ENCODE results near the gene EMC1. TPM values are rescaled to one million over a fixed set of nuclear protein-coding genes. Genes with fewer than 3 reads are reported as not detected.
"Not testable (repeated sequence)": the region's sequence is repeated elsewhere in the genome, so short reads cannot be mapped to it uniquely, and the experiment has no call there.

The EMC1 gene
- total RNA-seq, 4 donors from 2014 or later = 16.2 to 43.1 (median 36.1) TPM

GRCh38 chr1:19189270-19189669, 62.1 kb downstream of the EMC1 start:
- Histone ChIP-seq H3K36me3 (peaks cover 78 to 100% (median 92%) of the 10 kb centered on the region in 4 donors), H3K27me3 (no peaks in the 10 kb centered on the region), H3K4me3 (no peak overlapping the region), H3K4me1 (peaks cover 0 to 17% (median 13%) of the 10 kb centered on the region in 4 donors), H3K27ac (replicated peaks in 1 of 4) (peak overlapping the region in 1 of 4 donors; percentile 8), H3K9me3 (no peaks in the 10 kb centered on the region)
- 57% methylated on average over 3 of the region's 3 CpGs for WGBS
- no peak for TF ChIP-seq EP300 (IDR thresholded peaks at IDR 0.05)
- no peak for TF ChIP-seq POLR2A (IDR thresholded peaks at IDR 0.05; ENCODE audit: low read depth)
- no peak for TF ChIP-seq CTCF (IDR thresholded peaks at IDR 0.05)
- TF ChIP-seq POLR2AphosphoS5 (IDR thresholded peaks at IDR 0.05) = no peak
- no peak for DNase-seq (ENCODE audit: extremely low spot score)
- intact Hi-C loops (cut with DNase I) = no loop called here

GRCh38 chr1:19187852-19188251, 63.5 kb downstream of the EMC1 start:
- intact Hi-C loops (cut with DNase I) = no loop called here
- Histone ChIP-seq H3K27me3 (no peaks in the 10 kb centered on the region), H3K36me3 (peaks cover 78 to 100% (median 92%) of the 10 kb centered on the region in 4 donors), H3K9me3 (no peaks in the 10 kb centered on the region), H3K27ac (replicated peaks in 1 of 4) (no peak overlapping the region), H3K4me1 (peaks cover 0 to 17% (median 13%) of the 10 kb centered on the region in 4 donors), H3K4me3 (no peak overlapping the region)
- TF ChIP-seq POLR2AphosphoS5 (IDR thresholded peaks at IDR 0.05) = no peak
- TF ChIP-seq CTCF (IDR thresholded peaks at IDR 0.05) = no peak
- no peak for DNase-seq (ENCODE audit: extremely low spot score)

GRCh38 chr1:19186001-19186400, 65.3 kb downstream of the EMC1 start:
- Histone ChIP-seq H3K27me3 (no peaks in the 10 kb centered on the region), H3K4me3 (no peak overlapping the region), H3K9me3 (no peaks in the 10 kb centered on the region), H3K27ac (replicated peaks in 1 of 4) (no peak overlapping the region), H3K4me1 (peaks cover 0 to 17% (median 13%) of the 10 kb centered on the region in 4 donors), H3K36me3 (peaks cover 76 to 100% (median 90%) of the 10 kb centered on the region in 4 donors)
- TF ChIP-seq POLR2AphosphoS5 (IDR thresholded peaks at IDR 0.05) = no peak
- TF ChIP-seq CTCF (IDR thresholded peaks at IDR 0.05) = no peak
- TF ChIP-seq EP300 (IDR thresholded peaks at IDR 0.05) = no peak
- TF ChIP-seq POLR2A (IDR thresholded peaks at IDR 0.05; ENCODE audit: low read depth) = no peak
- WGBS = 95% methylated on average over 2 of the region's 2 CpGs
- DNase-seq (ENCODE audit: extremely low spot score) = no peak
- intact Hi-C loops (cut with DNase I) = no loop called here

- H3K9me3 ChIP-seq = no peaks in the 10 kb centered on the region
- intact Hi-C loops (cut with DNase I) = loop anchor here (5.0 kb wide), 1 partner anchor 60 kb away; no protein-coding TSS in a partner anchor
- TF ChIP-seq CTCF (IDR thresholded peaks at IDR 0.05) (no peak), POLR2AphosphoS5 (IDR thresholded peaks at IDR 0.05) (no peak), EP300 (IDR thresholded peaks at IDR 0.05) (no peak), POLR2A (IDR thresholded peaks at IDR 0.05; ENCODE audit: low read depth) (no peak)
- DNase-seq (ENCODE audit: extremely low spot score) = no peak
- H3K4me3 ChIP-seq = no peak overlapping the region
- WGBS = 93% methylated on average over 5 of the region's 5 CpGs
- no peaks in the 10 kb centered on the region for H3K4me1 ChIP-seq
- H3K27me3 ChIP-seq = no peaks in the 10 kb centered on the region
- peaks cover 79 to 98% (median 96%) of the 10 kb centered on the region in 4 donors for H3K36me3 ChIP-seq
- no peak overlapping the region for H3K27ac ChIP-seq (replicated peaks in 1 of 4)
These were observed 69.1 kb downstream of the EMC1 start for GRCh38 chr1:19182223-19182622.

- H3K27me3 ChIP-seq; DNase-seq (ENCODE audit: extremely low spot score); H3K4me1 ChIP-seq; H3K4me3 ChIP-seq; H3K9me3 ChIP-seq; H3K27ac ChIP-seq (replicated peaks in 1 of 4): not testable (repeated sequence)
- peaks cover 74 to 98% (median 96%) of the 10 kb centered on the region in 4 donors for H3K36me3 ChIP-seq
- intact Hi-C loops (cut with DNase I) = loop anchor here (5.0 kb wide), 1 partner anchor 62 kb away; no protein-coding TSS in a partner anchor
- WGBS = 91% methylated on average over 8 of the region's 8 CpGs
These were observed 71.1 kb downstream of the EMC1 start for GRCh38 chr1:19180265-19180657.
